Trophoblast cell (in vitro differentiated cells and primary cell): ENCODE measurements around the gene PAX8.
"Not testable (repeated sequence)": the region's sequence is repeated elsewhere in the genome, so short reads cannot be mapped to it uniquely, and the experiment has no call there.

ENCODE experiments used
- DNase-seq, 2 donors: peaks; one replicate each; pipeline ENCODE4 v3.0.0-alpha.2; 2016
- H2AFZ ChIP-seq: 2 replicates; pipeline ENCODE4 v1.6.1; 2013; ENCODE audit warnings: low read length, moderate library complexity, mild to moderate bottlenecking; ENCODE audit not compliant: insufficient read depth, poor library complexity
- H2AK5ac ChIP-seq: 2 replicates; pipeline ENCODE4 v1.6.1; 2013; ENCODE audit warnings: mild to moderate bottlenecking, low read length
- H2BK120ac ChIP-seq: 2 replicates; pipeline ENCODE4 v1.6.1; 2013; ENCODE audit warnings: low read length, mild to moderate bottlenecking, moderate library complexity; ENCODE audit not compliant: insufficient read depth, poor library complexity
- H2BK12ac ChIP-seq: 2 replicates; pipeline ENCODE4 v1.6.1; 2013; ENCODE audit warnings: mild to moderate bottlenecking, low read length, moderate library complexity
- H2BK5ac ChIP-seq: 2 replicates; pipeline ENCODE4 v1.6.1; 2013; ENCODE audit warnings: low read length, low read depth, moderate library complexity, mild to moderate bottlenecking; ENCODE audit not compliant: poor library complexity
- H3K14ac ChIP-seq: 2 replicates; pipeline ENCODE4 v1.6.1; 2013; ENCODE audit warnings: mild to moderate bottlenecking, low read length
- H3K18ac ChIP-seq: 2 replicates; pipeline ENCODE4 v1.6.1; 2013; ENCODE audit warnings: mild to moderate bottlenecking, low read length
- H3K23ac ChIP-seq: 2 replicates; pipeline ENCODE4 v1.6.1; 2013; ENCODE audit warnings: low read length
- H3K27ac ChIP-seq: 2 replicates; pipeline ENCODE4 v1.5.1; 2013; ENCODE audit warnings: low read depth, mild to moderate bottlenecking, inconsistent platforms, low read length, moderate library complexity
- H3K27me3 ChIP-seq: 2 replicates; pipeline ENCODE4 v1.6.1; 2013; ENCODE audit warnings: inconsistent platforms, mild to moderate bottlenecking, low read length, moderate library complexity; ENCODE audit not compliant: insufficient read depth
- H3K36me3 ChIP-seq, 2 experiments: 1 replicate in 1 of 2; 2 replicates in 1 of 2; pipeline ENCODE4 v1.6.1; 2013; ENCODE audit warnings: low read length in 2 of 2, mild to moderate bottlenecking in 2 of 2, moderate library complexity in 1 of 2; ENCODE audit not compliant: insufficient read depth in 2 of 2, control insufficient read depth in 1 of 2
- H3K4ac ChIP-seq: 2 replicates; pipeline ENCODE4 v1.6.1; 2013; ENCODE audit warnings: low read depth, mild to moderate bottlenecking, low read length, moderate library complexity
- H3K4me1 ChIP-seq, 2 experiments: 1 replicate in 1 of 2; 2 replicates in 1 of 2; pipeline ENCODE4 v1.6.1; 2013; ENCODE audit warnings: low read length in 2 of 2, mild to moderate bottlenecking in 2 of 2, moderate library complexity in 1 of 2; ENCODE audit not compliant: insufficient read depth in 2 of 2, control insufficient read depth in 1 of 2
- H3K4me2 ChIP-seq: 2 replicates; pipeline ENCODE4 v1.6.1; 2013; ENCODE audit warnings: inconsistent platforms, mild to moderate bottlenecking, low read length, moderate library complexity
- H3K4me3 ChIP-seq: 2 replicates; pipeline ENCODE4 v1.5.1; 2013; ENCODE audit warnings: mild to moderate bottlenecking, low read depth, low read length, inconsistent platforms
- H3K79me1 ChIP-seq: one replicate; pipeline ENCODE4 v1.6.1; 2013; ENCODE audit warnings: low read length
- H3K79me2 ChIP-seq: 2 replicates; pipeline ENCODE4 v1.6.1; 2013; ENCODE audit warnings: low read length, mild to moderate bottlenecking; ENCODE audit not compliant: control insufficient read depth, insufficient read depth, poor library complexity
- H3K9ac ChIP-seq: 2 replicates; pipeline ENCODE4 v1.6.1; 2013; ENCODE audit warnings: mild to moderate bottlenecking, low read length
- H3K9me3 ChIP-seq: 2 replicates; pipeline ENCODE4 v1.6.1; 2013; ENCODE audit warnings: low read depth, mild to moderate bottlenecking, control low read depth, inconsistent platforms, low read length; ENCODE audit not compliant: insufficient read depth
- H4K12ac ChIP-seq: 2 replicates; pipeline ENCODE4 v1.6.1; 2013; ENCODE audit warnings: low read depth, mild to moderate bottlenecking, low read length, moderate library complexity
- H4K8ac ChIP-seq: 2 replicates; pipeline ENCODE4 v1.6.1; 2013; ENCODE audit warnings: low read depth, mild to moderate bottlenecking, low read length, moderate library complexity
- H4K91ac ChIP-seq: one replicate; pipeline ENCODE4 v1.6.1; 2013; ENCODE audit warnings: low read depth, mild to moderate bottlenecking, low read length, moderate library complexity
- WGBS: extraction: QIAGEN DNeasy Blood & Tissue Kit; methylation state at CpG from one replicate; pipeline ENCODE4 v1.1.7; 2013; ENCODE audit warnings: missing lambda C conversion rate; ENCODE audit not compliant: insufficient read length, insufficient coverage; ENCODE audit errors: extremely low coverage; 5-methylcytosine and 5-hydroxymethylcytosine counted together

PAX8 gene

DNA sequence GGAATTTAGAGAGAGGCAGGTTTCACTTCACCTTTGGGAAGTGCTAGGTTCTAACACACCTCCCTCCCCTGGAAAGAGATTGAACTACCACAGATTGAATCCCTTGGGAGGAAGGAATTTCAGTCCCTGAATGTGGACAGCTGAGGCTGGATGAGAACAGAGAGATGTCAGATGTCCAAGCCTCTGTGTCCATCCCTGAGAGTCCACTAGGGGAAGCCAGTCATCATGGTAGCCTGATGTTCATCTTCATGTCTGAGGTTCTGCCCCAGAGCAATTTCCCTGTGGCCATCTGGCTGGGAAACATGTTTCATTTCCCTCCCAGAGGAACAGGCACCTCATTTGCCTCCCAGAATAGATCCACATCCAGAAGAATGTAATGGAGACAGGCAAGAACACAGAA, 30.1 kb upstream of the PAX8 start:
- H2BK12ac ChIP-seq, H2BK120ac ChIP-seq, H3K36me3 ChIP-seq, DNase-seq, H3K79me1 ChIP-seq, H2BK5ac ChIP-seq, H3K4ac ChIP-seq, H3K4me3 ChIP-seq, H4K8ac ChIP-seq, H3K9ac ChIP-seq, H3K23ac ChIP-seq, H3K79me2 ChIP-seq, H3K9me3 ChIP-seq, H2AK5ac ChIP-seq, H3K4me1 ChIP-seq, H4K91ac ChIP-seq, H4K12ac ChIP-seq, H3K27me3 ChIP-seq, H3K4me2 ChIP-seq, H2AFZ ChIP-seq, H3K14ac ChIP-seq, H3K27ac ChIP-seq, H3K18ac ChIP-seq: not testable (repeated sequence)

DNA sequence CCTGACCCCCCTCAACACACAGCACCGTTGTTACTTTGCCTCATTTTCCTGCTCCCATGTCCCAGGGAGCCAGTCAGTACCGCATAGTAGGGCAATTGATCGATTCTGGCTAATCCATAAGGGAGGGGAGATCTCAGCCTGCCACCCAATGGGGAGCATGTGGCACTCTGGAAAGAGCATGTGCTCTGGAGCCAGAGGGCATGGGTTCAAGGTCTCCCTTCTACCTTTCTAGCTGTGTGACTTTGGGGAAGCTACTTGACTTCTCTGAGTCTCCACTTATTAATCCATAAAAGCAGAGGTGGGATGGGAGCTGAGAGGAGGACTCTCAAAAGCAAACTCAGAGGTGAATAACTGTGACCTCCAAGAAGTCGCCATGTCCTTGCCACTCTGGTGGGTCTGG, 27.5 kb upstream of the PAX8 start:
- not testable (repeated sequence) for H4K8ac ChIP-seq, H2BK5ac ChIP-seq, H3K4me1 ChIP-seq, H3K79me1 ChIP-seq, H2BK120ac ChIP-seq, DNase-seq, H3K23ac ChIP-seq, H3K27ac ChIP-seq, H4K12ac ChIP-seq, H2AK5ac ChIP-seq, H3K9ac ChIP-seq, H3K4ac ChIP-seq, H3K36me3 ChIP-seq, H4K91ac ChIP-seq, H3K79me2 ChIP-seq, H3K9me3 ChIP-seq, H3K18ac ChIP-seq, H3K27me3 ChIP-seq, H2BK12ac ChIP-seq, H2AFZ ChIP-seq, H3K14ac ChIP-seq, H3K4me2 ChIP-seq
- H3K4me3 ChIP-seq = peak overlapping the region; percentile 38
- WGBS = no CpG with 5 or more reads among the region's 4 CpGs

- no CpG with 5 or more reads among the region's 15 CpGs for WGBS
- H3K79me2 ChIP-seq = not testable (repeated sequence)
Observed at GRCh38 chr2:113305749-113306148, 27.0 kb upstream of the PAX8 start.

GRCh38 chr2:113305146-113305545, 26.4 kb upstream of the PAX8 start:
- H4K8ac ChIP-seq = no peak overlapping the region
- H3K79me1 ChIP-seq = no peaks in the 10 kb centered on the region
- no peak overlapping the region for H3K14ac ChIP-seq
- H2AK5ac ChIP-seq = no peak overlapping the region
- H2BK12ac ChIP-seq = no peak overlapping the region
- H3K9me3 ChIP-seq = no peaks in the 10 kb centered on the region
- H2AFZ ChIP-seq = no peak overlapping the region
- no peak overlapping the region for H3K18ac ChIP-seq
- H3K4ac ChIP-seq = no peak overlapping the region
- no peak overlapping the region for H3K23ac ChIP-seq
- H2BK120ac ChIP-seq = no peak overlapping the region
- H3K9ac ChIP-seq = no peak overlapping the region
- H4K91ac ChIP-seq = no peak overlapping the region
- H3K79me2 ChIP-seq = no peaks in the 10 kb centered on the region
- no peaks in the 10 kb centered on the region for H3K36me3 ChIP-seq
- no peaks in the 10 kb centered on the region for H3K4me1 ChIP-seq
- H4K12ac ChIP-seq = no peak overlapping the region
- no CpG with 5 or more reads among the region's 6 CpGs for WGBS
- H3K27me3 ChIP-seq = no peaks in the 10 kb centered on the region
- no peak overlapping the region for H2BK5ac ChIP-seq
- H3K4me2 ChIP-seq = no peak overlapping the region
- H3K27ac ChIP-seq = no peak overlapping the region
- no peak overlapping the region for H3K4me3 ChIP-seq
- no peak for DNase-seq

More at GRCh38 chr2:113305749-113306148, 27.0 kb upstream of the PAX8 start:
- not testable (repeated sequence) for H3K9me3 ChIP-seq, H3K18ac ChIP-seq, H3K27ac ChIP-seq, H3K27me3 ChIP-seq, DNase-seq, H2BK12ac ChIP-seq, H4K91ac ChIP-seq, H3K4ac ChIP-seq, H3K79me1 ChIP-seq, H4K8ac ChIP-seq, H2BK120ac ChIP-seq, H2AK5ac ChIP-seq, H3K4me1 ChIP-seq, H3K4me2 ChIP-seq, H3K23ac ChIP-seq, H3K9ac ChIP-seq, H4K12ac ChIP-seq, H3K14ac ChIP-seq, H2AFZ ChIP-seq, H2BK5ac ChIP-seq, H3K36me3 ChIP-seq
- H3K4me3 ChIP-seq = peak overlapping the region; percentile 38
